Lower lobe of right lung (tissue), 2 donors: ENCODE data around the gene PPEF1. TPM values are rescaled to one million over a fixed set of nuclear protein-coding genes. Genes with fewer than 3 reads are reported as not detected.

ENCODE experiments used
- ATAC-seq, 2 donors: fragments of 200-7000 bp; cut with Tn5 transposase; one replicate each; pipeline ENCODE4 v1.9.1; 2020 to 2022; ENCODE audit warnings: mild to moderate bottlenecking in 2 of 2, moderate library complexity in 2 of 2
- DNase-seq: peaks from one replicate; pipeline ENCODE4 v3.0.0-alpha.2; 2020
- H3K27ac ChIP-seq: fragments of 200-600 bp; one replicate; pipeline ENCODE4 v1.8.0; 2022
- H3K27me3 ChIP-seq: fragments of 200-600 bp; one replicate; pipeline ENCODE4 v1.8.0; 2022; ENCODE audit warnings: low read depth
- H3K36me3 ChIP-seq: fragments of 200-600 bp; one replicate; pipeline ENCODE4 v1.8.0; 2022; ENCODE audit warnings: mild to moderate bottlenecking
- H3K4me1 ChIP-seq: fragments of 200-600 bp; one replicate; pipeline ENCODE4 v1.8.0; 2022
- H3K4me3 ChIP-seq: fragments of 200-600 bp; one replicate; pipeline ENCODE4 v1.8.0; 2022; ENCODE audit warnings: mild to moderate bottlenecking
- H3K9me3 ChIP-seq: fragments of 200-600 bp; one replicate; pipeline ENCODE4 v1.8.0; 2022
- CTCF ChIP-seq: fragments of 200-600 bp; IDR thresholded peaks from one replicate; pipeline ENCODE4 v1.8.0; 2022; ENCODE audit warnings: antibody characterized with exemption, mild to moderate bottlenecking
- intact Hi-C: fragments of 100-400 bp; cut with DNase I; formaldehyde crosslinking; loops from one replicate; pipeline ENCODE4 v1.11.0; 2022
- total RNA-seq: library from RNA; stranded (reverse); fragmentation: NEBNext Ultra II Directional; extraction: Animal tissue kit (Norgen Biotek cat#: 25700); gene quantifications from one replicate; pipeline ENCODE4 v1.2.1, GENCODE V29; 2021
- donor health status: DM: no; HTN: yes; CAD: no; lungs with severe emphysema.

The PPEF1 gene
- total RNA-seq, 1 donor from 2014 or later: 0.71 TPM

- H3K4me1 ChIP-seq: no peaks in the 10 kb centered on the region
- H3K4me3 ChIP-seq: no peak overlapping the region
- no peak for TF ChIP-seq CTCF
- DNase-seq: no peak
- no peaks in the 10 kb centered on the region for H3K9me3 ChIP-seq
- H3K36me3 ChIP-seq: no peaks in the 10 kb centered on the region
- H3K27me3 ChIP-seq: no peaks in the 10 kb centered on the region
- no peak for ATAC-seq
- intact Hi-C loops: no loop called here
- no peak overlapping the region for H3K27ac ChIP-seq
These were observed 2.4 kb downstream of the PPEF1 start for GRCh38 chrX:18709833-18710232.

GRCh38 chrX:18714910-18715309, 7.5 kb downstream of the PPEF1 start:
- no peak overlapping the region for H3K27ac ChIP-seq

GRCh38 chrX:18719852-18720251, 12.4 kb downstream of the PPEF1 start:
- DNase-seq (no peak), ATAC-seq (no peak)
- H3K27ac ChIP-seq: no peak overlapping the region
- H3K9me3 ChIP-seq: no peaks in the 10 kb centered on the region
- H3K4me3 ChIP-seq: no peak overlapping the region
- no peak for TF ChIP-seq CTCF
- intact Hi-C loops: no loop called here
- H3K27me3 ChIP-seq: no peaks in the 10 kb centered on the region
- H3K36me3 ChIP-seq: no peaks in the 10 kb centered on the region
- H3K4me1 ChIP-seq: no peaks in the 10 kb centered on the region

More at GRCh38 chrX:18714910-18715309, 7.5 kb downstream of the PPEF1 start:
- ATAC-seq (no peak), DNase-seq (no peak)
- H3K4me1 ChIP-seq: no peaks in the 10 kb centered on the region
- intact Hi-C loops: no loop called here
- H3K4me3 ChIP-seq: no peak overlapping the region
- no peak for TF ChIP-seq CTCF
- H3K27me3 ChIP-seq: no peaks in the 10 kb centered on the region
- H3K9me3 ChIP-seq: no peaks in the 10 kb centered on the region
- no peaks in the 10 kb centered on the region for H3K36me3 ChIP-seq

GRCh38 chrX:18721683-18722499, 14.4 kb downstream of the PPEF1 start:
- Histone ChIP-seq H3K27ac (no peak overlapping the region), H3K4me1 (no peaks in the 10 kb centered on the region), H3K27me3 (no peaks in the 10 kb centered on the region), H3K9me3 (no peaks in the 10 kb centered on the region), H3K36me3 (no peaks in the 10 kb centered on the region), H3K4me3 (no peak overlapping the region)
- DNase-seq: no peak
- no peak for ATAC-seq
- no peak for TF ChIP-seq CTCF
- intact Hi-C loops: no loop called here

- Histone ChIP-seq H3K4me1 (no peaks in the 10 kb centered on the region), H3K36me3 (no peaks in the 10 kb centered on the region), H3K27ac (no peak overlapping the region), H3K4me3 (no peak overlapping the region), H3K9me3 (no peaks in the 10 kb centered on the region), H3K27me3 (no peaks in the 10 kb centered on the region)
- no peak for TF ChIP-seq CTCF
- DNase-seq (no peak), ATAC-seq (no peak)
- intact Hi-C loops: no loop called here
These were observed 15.1 kb downstream of the PPEF1 start for GRCh38 chrX:18722500-18723071.
